K562 (cell line): Measurements from ENCODE around the gene OR10G8. TPM values are rescaled to one million over a fixed set of nuclear protein-coding genes. Genes with fewer than 3 reads are reported as not detected.

Experiments
- BCL6 ChIP-seq: fragments of 250-450 bp; sonication (Bioruptor Pico); IDR thresholded peaks from 2 replicates; pipeline ENCODE4 v1.4.0; 2020
- CHD1 ChIP-seq: fragments of 200-600 bp; sonication (generic); IDR thresholded peaks from one replicate; pipeline ENCODE4 v1.6.1; 2012; ENCODE audit warnings: mild to moderate bottlenecking, moderate library complexity, low read length, inconsistent platforms
- CTBP1 ChIP-seq: fragments of 450-650 bp; IDR thresholded peaks from 2 replicates; pipeline ENCODE4 v1.6.1; 2016; ENCODE audit warnings: borderline replicate concordance
- DMBX1 ChIP-seq: fragments of 250-450 bp; sonication (Bioruptor Pico); IDR thresholded peaks from 2 replicates; pipeline ENCODE4 v1.8.0; 2022; ENCODE audit warnings: inconsistent platforms, mild to moderate bottlenecking, moderate library complexity, borderline replicate concordance
- EP300 ChIP-seq: IDR thresholded peaks from 2 replicates; pipeline ENCODE4 v1.6.1; 2012; ENCODE audit warnings: low read length, improper control_type of control experiment
- ESRRA ChIP-seq: fragments of 450-650 bp; IDR thresholded peaks from 2 replicates; pipeline ENCODE4 v1.6.1; 2014; ENCODE audit warnings: low read depth, mild to moderate bottlenecking, moderate library complexity, borderline replicate concordance
- HNRNPUL1 ChIP-seq: fragments of 200-400 bp; formaldehyde crosslinking; IDR thresholded peaks from 2 replicates; pipeline ENCODE4 v1.6.1; 2017; ENCODE audit warnings: low read length
- IRF2 ChIP-seq: sonication (generic); formaldehyde crosslinking; IDR thresholded peaks from 2 replicates; pipeline ENCODE4 v1.8.1; 2022; ENCODE audit warnings: mild to moderate bottlenecking, missing genetic modification reagents
- JUND ChIP-seq, 2 experiments: IDR thresholded peaks; 2 replicates in 1 of 2; 3 replicates in 1 of 2; pipeline ENCODE4 v1.6.1; 2011; ENCODE audit warnings: borderline replicate concordance in 2 of 2, low read depth in 2 of 2, low read length in 2 of 2, improper control_type of control experiment in 1 of 2, missing biosample characterization in 1 of 2, missing genetic modification characterization in 1 of 2, missing genetic modification reagents in 1 of 2
- NCOA6 ChIP-seq: fragments of 450-650 bp; IDR thresholded peaks from 2 replicates; pipeline ENCODE4 v1.6.1; 2017; ENCODE audit warnings: mild to moderate bottlenecking
- TCF3 ChIP-seq: sonication (generic); formaldehyde crosslinking; IDR thresholded peaks from 2 replicates; pipeline ENCODE4 v1.4.0; 2020; ENCODE audit warnings: mild to moderate bottlenecking, missing genetic modification reagents
- TRIM24 ChIP-seq, 2 experiments: fragments of 450-650 bp; IDR thresholded peaks; 2 replicates each; pipeline ENCODE4 v1.6.1; 2016
- ZC3H8 ChIP-seq: fragments of 450-650 bp; IDR thresholded peaks from 2 replicates; pipeline ENCODE4 v1.6.1; 2017
- ZNF316 ChIP-seq: fragments of 450-650 bp; IDR thresholded peaks from 2 replicates; pipeline ENCODE4 v1.6.1; 2016
- polyA plus RNA-seq, 8 experiments: library from polyadenylated mRNA; depleted of rRNA in 4 of 8; stranded (reverse) in 5 of 8; unstranded in 3 of 8; fragments of >200 nt; fragmentation: Nextera tagmentation in 2 of 8; fragmentation: Illumina TruSeq in 1 of 8; extraction: Ambion mirVana in 2 of 8; extraction: Trizol in 1 of 8; gene quantifications; 2 replicates each; pipeline versions ENCODE4 v1.2.1 to v1.2.3, GENCODE V29; 2011 to 2014; ENCODE audit warnings: inconsistent platforms in 1 of 8, missing spikeins in 1 of 8
- total RNA-seq, 7 experiments: library from RNA; depleted of rRNA in 6 of 7; stranded (reverse); fragments of >200 nt in 6 of 7; fragmentation: Illumina TruSeq in 2 of 7; extraction: Trizol in 2 of 7; gene quantifications; 2 replicates each; pipeline versions ENCODE4 v1.2.1 to v1.2.3, GENCODE V29; 2011 to 2021; ENCODE audit warnings: low replicate concordance in 1 of 7
- TF ChIP-seq, protein P1 (sequence below), 3 experiments: fragments of 200-800 bp in 1 of 3; fragments of 250-450 bp in 1 of 3; fragments of 450-650 bp in 1 of 3; sonication (Bioruptor Pico) in 1 of 3; sonication (Bioruptor generic) in 1 of 3; formaldehyde crosslinking in 1 of 3; IDR thresholded peaks; 2 replicates each; pipeline versions ENCODE4 v1.6.1 to v1.8.0; 2016 to 2022; ENCODE audit warnings: mild to moderate bottlenecking in 2 of 3, missing genetic modification characterization in 2 of 3, missing compliant biosample characterization in 1 of 3, moderate library complexity in 1 of 3
- TF ChIP-seq, protein P2 (sequence below): fragments of 450-650 bp; conservative IDR thresholded peaks from 2 replicates; pipeline ENCODE4 v1.6.1; 2016; ENCODE audit warnings: missing genetic modification characterization, low read depth, mild to moderate bottlenecking, missing compliant biosample characterization, moderate library complexity
- TF ChIP-seq, protein P3 (sequence below): fragments of 450-650 bp; formaldehyde crosslinking; IDR thresholded peaks from 2 replicates; pipeline ENCODE4 v1.4.0; 2020; ENCODE audit warnings: mild to moderate bottlenecking, mixed read lengths
- TF ChIP-seq, protein P4 (sequence below): fragments of 450-650 bp; IDR thresholded peaks from 2 replicates; pipeline ENCODE4 v1.6.1; 2017; ENCODE audit warnings: antibody characterized with exemption, mild to moderate bottlenecking

OR10G8 gene
- total and polyA plus RNA-seq, 9 of the 15 experiments (the other 6 are each of a cell fraction or from before 2014, with no cell fraction given) = not detected

DNA sequence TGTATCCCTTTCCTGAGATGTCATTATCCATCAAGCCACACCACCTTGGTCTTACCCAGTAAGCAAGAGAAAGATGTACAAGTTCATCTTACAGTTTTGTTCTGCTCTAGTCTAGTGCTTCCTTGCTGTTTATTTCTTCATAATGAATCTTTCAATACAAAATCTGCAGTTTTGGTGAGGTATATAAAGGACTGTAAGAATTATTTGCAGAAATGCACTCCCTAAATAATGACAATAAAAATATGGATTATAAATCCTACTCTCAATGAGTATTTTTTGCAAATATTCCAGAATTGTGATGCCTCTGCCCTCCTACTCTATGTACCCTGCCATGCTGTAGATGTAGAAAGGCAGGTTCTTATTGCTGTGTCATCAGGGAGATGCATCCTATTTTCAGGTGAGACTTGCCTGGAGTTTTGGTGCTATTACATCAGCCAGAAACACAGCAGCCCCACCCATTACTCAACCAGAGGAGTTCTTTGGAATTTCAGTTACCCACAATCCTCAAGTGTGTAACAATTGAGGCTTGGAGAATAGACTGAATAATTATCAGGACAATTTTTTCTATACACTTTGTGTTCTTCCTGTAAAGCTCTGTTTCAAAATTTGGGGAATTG is 48.8 kb upstream of the OR10G8 start, which contains the start of gene OR10S1 (continued):
- no peak for TF ChIP-seq IRF2 (CRISPR knock-in tag)
- TF ChIP-seq, protein P1, sequence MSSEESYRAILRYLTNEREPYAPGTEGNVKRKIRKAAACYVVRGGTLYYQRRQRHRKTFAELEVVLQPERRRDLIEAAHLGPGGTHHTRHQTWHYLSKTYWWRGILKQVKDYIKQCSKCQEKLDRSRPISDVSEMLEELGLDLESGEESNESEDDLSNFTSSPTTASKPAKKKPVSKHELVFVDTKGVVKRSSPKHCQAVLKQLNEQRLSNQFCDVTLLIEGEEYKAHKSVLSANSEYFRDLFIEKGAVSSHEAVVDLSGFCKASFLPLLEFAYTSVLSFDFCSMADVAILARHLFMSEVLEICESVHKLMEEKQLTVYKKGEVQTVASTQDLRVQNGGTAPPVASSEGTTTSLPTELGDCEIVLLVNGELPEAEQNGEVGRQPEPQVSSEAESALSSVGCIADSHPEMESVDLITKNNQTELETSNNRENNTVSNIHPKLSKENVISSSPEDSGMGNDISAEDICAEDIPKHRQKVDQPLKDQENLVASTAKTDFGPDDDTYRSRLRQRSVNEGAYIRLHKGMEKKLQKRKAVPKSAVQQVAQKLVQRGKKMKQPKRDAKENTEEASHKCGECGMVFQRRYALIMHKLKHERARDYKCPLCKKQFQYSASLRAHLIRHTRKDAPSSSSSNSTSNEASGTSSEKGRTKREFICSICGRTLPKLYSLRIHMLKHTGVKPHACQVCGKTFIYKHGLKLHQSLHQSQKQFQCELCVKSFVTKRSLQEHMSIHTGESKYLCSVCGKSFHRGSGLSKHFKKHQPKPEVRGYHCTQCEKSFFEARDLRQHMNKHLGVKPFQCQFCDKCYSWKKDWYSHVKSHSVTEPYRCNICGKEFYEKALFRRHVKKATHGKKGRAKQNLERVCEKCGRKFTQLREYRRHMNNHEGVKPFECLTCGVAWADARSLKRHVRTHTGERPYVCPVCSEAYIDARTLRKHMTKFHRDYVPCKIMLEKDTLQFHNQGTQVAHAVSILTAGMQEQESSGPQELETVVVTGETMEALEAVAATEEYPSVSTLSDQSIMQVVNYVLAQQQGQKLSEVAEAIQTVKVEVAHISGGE (CRISPR knock-in tag; IDR thresholded peaks at IDR 0.05) = no peak
- TF ChIP-seq, protein P2, sequence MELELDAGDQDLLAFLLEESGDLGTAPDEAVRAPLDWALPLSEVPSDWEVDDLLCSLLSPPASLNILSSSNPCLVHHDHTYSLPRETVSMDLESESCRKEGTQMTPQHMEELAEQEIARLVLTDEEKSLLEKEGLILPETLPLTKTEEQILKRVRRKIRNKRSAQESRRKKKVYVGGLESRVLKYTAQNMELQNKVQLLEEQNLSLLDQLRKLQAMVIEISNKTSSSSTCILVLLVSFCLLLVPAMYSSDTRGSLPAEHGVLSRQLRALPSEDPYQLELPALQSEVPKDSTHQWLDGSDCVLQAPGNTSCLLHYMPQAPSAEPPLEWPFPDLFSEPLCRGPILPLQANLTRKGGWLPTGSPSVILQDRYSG (tag) = no peak
- no peak for TF ChIP-seq ZC3H8
- TF ChIP-seq JUND (IDR thresholded peaks at IDR 0.05; ENCODE audit: borderline replicate concordance, low read depth, low read length) = peak; percentile 16; the same call in 1 of the 2 replicates
- no peak for TF ChIP-seq JUND (tag; IDR thresholded peaks at IDR 0.05; ENCODE audit: borderline replicate concordance, low read depth, low read length)
- no peak for TF ChIP-seq HNRNPUL1
- peak; percentile 66; the same call in 1 of the 2 replicates for TF ChIP-seq EP300
- TF ChIP-seq BCL6 (CRISPR knock-in tag) = no peak
- TF ChIP-seq DMBX1 (CRISPR knock-in tag) = no peak
- no peak for TF ChIP-seq ESRRA
- no peak for TF ChIP-seq TCF3
- no peak for TF ChIP-seq CHD1
- peak; percentile 61 to 75; a peak in 2 of 4 replicates for TF ChIP-seq TRIM24 (IDR thresholded peaks at IDR 0.05)
- TF ChIP-seq NCOA6 = no peak
- peak; percentile 13; the same call in 1 of the 2 replicates for TF ChIP-seq ZNF316
- TF ChIP-seq, protein P3, sequence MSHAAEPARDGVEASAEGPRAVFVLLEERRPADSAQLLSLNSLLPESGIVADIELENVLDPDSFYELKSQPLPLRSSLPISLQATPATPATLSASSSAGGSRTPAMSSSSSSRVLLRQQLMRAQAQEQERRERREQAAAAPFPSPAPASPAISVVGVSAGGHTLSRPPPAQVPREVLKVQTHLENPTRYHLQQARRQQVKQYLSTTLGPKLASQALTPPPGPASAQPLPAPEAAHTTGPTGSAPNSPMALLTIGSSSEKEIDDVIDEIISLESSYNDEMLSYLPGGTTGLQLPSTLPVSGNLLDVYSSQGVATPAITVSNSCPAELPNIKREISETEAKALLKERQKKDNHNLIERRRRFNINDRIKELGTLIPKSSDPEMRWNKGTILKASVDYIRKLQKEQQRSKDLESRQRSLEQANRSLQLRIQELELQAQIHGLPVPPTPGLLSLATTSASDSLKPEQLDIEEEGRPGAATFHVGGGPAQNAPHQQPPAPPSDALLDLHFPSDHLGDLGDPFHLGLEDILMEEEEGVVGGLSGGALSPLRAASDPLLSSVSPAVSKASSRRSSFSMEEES = no peak
- peak; percentile 69 for TF ChIP-seq CTBP1
- TF ChIP-seq, protein P4, sequence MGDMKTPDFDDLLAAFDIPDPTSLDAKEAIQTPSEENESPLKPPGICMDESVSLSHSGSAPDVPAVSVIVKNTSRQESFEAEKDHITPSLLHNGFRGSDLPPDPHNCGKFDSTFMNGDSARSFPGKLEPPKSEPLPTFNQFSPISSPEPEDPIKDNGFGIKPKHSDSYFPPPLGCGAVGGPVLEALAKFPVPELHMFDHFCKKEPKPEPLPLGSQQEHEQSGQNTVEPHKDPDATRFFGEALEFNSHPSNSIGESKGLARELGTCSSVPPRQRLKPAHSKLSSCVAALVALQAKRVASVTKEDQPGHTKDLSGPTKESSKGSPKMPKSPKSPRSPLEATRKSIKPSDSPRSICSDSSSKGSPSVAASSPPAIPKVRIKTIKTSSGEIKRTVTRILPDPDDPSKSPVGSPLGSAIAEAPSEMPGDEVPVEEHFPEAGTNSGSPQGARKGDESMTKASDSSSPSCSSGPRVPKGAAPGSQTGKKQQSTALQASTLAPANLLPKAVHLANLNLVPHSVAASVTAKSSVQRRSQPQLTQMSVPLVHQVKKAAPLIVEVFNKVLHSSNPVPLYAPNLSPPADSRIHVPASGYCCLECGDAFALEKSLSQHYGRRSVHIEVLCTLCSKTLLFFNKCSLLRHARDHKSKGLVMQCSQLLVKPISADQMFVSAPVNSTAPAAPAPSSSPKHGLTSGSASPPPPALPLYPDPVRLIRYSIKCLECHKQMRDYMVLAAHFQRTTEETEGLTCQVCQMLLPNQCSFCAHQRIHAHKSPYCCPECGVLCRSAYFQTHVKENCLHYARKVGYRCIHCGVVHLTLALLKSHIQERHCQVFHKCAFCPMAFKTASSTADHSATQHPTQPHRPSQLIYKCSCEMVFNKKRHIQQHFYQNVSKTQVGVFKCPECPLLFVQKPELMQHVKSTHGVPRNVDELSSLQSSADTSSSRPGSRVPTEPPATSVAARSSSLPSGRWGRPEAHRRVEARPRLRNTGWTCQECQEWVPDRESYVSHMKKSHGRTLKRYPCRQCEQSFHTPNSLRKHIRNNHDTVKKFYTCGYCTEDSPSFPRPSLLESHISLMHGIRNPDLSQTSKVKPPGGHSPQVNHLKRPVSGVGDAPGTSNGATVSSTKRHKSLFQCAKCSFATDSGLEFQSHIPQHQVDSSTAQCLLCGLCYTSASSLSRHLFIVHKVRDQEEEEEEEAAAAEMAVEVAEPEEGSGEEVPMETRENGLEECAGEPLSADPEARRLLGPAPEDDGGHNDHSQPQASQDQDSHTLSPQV = no peak
